Measurements from ENCODE around the gene PACRG.

DNA sequence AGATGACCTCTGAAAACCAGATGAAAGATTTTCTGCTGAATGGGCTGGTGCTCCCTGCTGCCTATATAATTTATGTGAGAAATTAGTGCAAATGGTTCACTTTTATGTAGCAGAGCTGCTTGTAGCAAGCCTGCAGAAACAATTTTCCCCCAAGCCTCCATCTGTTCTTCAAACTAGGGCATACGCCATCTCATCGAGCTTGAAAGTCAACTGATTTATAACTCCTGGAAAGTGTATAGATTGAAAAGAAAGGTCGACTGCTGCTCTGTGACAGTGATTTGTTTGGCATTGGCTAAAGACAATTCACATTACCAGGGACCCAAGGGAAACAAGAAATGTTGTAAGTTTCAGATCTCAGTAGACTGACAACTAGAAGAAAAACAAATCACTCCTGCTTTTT is 93.3 kb downstream of the PACRG start:
- TF ChIP-seq, protein P1, sequence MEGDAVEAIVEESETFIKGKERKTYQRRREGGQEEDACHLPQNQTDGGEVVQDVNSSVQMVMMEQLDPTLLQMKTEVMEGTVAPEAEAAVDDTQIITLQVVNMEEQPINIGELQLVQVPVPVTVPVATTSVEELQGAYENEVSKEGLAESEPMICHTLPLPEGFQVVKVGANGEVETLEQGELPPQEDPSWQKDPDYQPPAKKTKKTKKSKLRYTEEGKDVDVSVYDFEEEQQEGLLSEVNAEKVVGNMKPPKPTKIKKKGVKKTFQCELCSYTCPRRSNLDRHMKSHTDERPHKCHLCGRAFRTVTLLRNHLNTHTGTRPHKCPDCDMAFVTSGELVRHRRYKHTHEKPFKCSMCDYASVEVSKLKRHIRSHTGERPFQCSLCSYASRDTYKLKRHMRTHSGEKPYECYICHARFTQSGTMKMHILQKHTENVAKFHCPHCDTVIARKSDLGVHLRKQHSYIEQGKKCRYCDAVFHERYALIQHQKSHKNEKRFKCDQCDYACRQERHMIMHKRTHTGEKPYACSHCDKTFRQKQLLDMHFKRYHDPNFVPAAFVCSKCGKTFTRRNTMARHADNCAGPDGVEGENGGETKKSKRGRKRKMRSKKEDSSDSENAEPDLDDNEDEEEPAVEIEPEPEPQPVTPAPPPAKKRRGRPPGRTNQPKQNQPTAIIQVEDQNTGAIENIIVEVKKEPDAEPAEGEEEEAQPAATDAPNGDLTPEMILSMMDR (optimal IDR thresholded peaks at IDR 0.05 in 1 of 3, IDR thresholded peaks at IDR 0.05 in 1 of 3, conservative IDR thresholded peaks at IDR 0.05 in 1 of 3; ENCODE audit: extremely low read depth in 1 of 3, insufficient read depth in 2 of 3, low read length in 3 of 3), result no peak
- no peak for TF ChIP-seq EZH2 (IDR thresholded peaks at IDR 0.05; ENCODE audit: low read length)
